GM12892 (cell line): Measurements from ENCODE around the gene ATCAY.
"Not testable (repeated sequence)": the region's sequence is repeated elsewhere in the genome, so short reads cannot be mapped to it uniquely, and the experiment has no call there.

Experiments used
- DNase-seq: peaks from one replicate; pipeline ENCODE4 v3.0.0; 2011; ENCODE audit not compliant: insufficient read length
- FAIRE-seq: peaks from 2 replicates; lab custom pipeline; 2011; peaks lifted over from hg19 to GRCh38; lab: Jason Lieb, UNC
- POLR2A ChIP-seq: IDR thresholded peaks from 2 replicates; pipeline ENCODE4 v1.6.1; 2011; ENCODE audit warnings: low read depth, low read length, control low read depth
- POLR2AphosphoS5 ChIP-seq: IDR thresholded peaks from 2 replicates; pipeline ENCODE4 v1.6.1; 2011; ENCODE audit warnings: low read depth, low read length, control low read depth
- TAF1 ChIP-seq: IDR thresholded peaks from 2 replicates; pipeline ENCODE4 v1.6.1; 2011; ENCODE audit warnings: low read depth, mild to moderate bottlenecking, control low read depth, low read length, borderline replicate concordance

The ATCAY gene

GRCh38 chr19:3862826-3863500 is 17.5 kb upstream of the ATCAY start:
- TF ChIP-seq POLR2A (no peak), POLR2AphosphoS5 (no peak), TAF1 (no peak)
- no peak for DNase-seq

GRCh38 chr19:3863648-3864047 is 16.8 kb upstream of the ATCAY start:
- DNase-seq (no peak), FAIRE-seq (no peak)
- TF ChIP-seq POLR2A (no peak), POLR2AphosphoS5 (no peak), TAF1 (no peak)

More at GRCh38 chr19:3862826-3863500, 17.5 kb upstream of the ATCAY start:
- no peak for FAIRE-seq

GRCh38 chr19:3866910-3867638 is 13.4 kb upstream of the ATCAY start:
- FAIRE-seq (no peak), DNase-seq (no peak)
- TF ChIP-seq POLR2A (no peak), TAF1 (no peak), POLR2AphosphoS5 (no peak)

- FAIRE-seq (no peak), DNase-seq (no peak)
- no peak for TF ChIP-seq POLR2A
- TF ChIP-seq TAF1, result no peak
- TF ChIP-seq POLR2AphosphoS5, result no peak
These were observed 12.3 kb upstream of the ATCAY start for GRCh38 chr19:3867971-3868769.

GRCh38 chr19:3868770-3869456 is 11.6 kb upstream of the ATCAY start, which contains the start of gene ZFR2:
Gene ZFR2 (minus strand): TSS chr19:3869038. CDS start chr19:3869017, 21 bp downstream.
- FAIRE-seq (no peak), DNase-seq (no peak)
- TF ChIP-seq POLR2A, result no peak
- no peak for TF ChIP-seq POLR2AphosphoS5
- no peak for TF ChIP-seq TAF1

- FAIRE-seq (no peak), DNase-seq (no peak)
- TF ChIP-seq POLR2AphosphoS5 (no peak), TAF1 (no peak), POLR2A (no peak)
These were observed 7.3 kb upstream of the ATCAY start for GRCh38 chr19:3873151-3873550.

GRCh38 chr19:3874695-3875094 is 5.8 kb upstream of the ATCAY start:
- not testable (repeated sequence) for DNase-seq, FAIRE-seq

GRCh38 chr19:3879656-3880055 is 829 bp upstream of the ATCAY start:
- no peak for FAIRE-seq
- no peak for DNase-seq
- TF ChIP-seq POLR2A, result no peak
- no peak for TF ChIP-seq POLR2AphosphoS5
- TF ChIP-seq TAF1, result no peak

GRCh38 chr19:3881272-3882040 is 971 bp downstream of the ATCAY start:
- TF ChIP-seq POLR2A, result no peak
- no peak for TF ChIP-seq POLR2AphosphoS5
- TF ChIP-seq TAF1, result no peak
- FAIRE-seq, result no peak

GRCh38 chr19:3882041-3882384 is 1.5 kb downstream of the ATCAY start:
- no peak for DNase-seq
- TF ChIP-seq POLR2A (no peak), POLR2AphosphoS5 (no peak), TAF1 (no peak)
- no peak for FAIRE-seq

More at GRCh38 chr19:3881272-3882040, 971 bp downstream of the ATCAY start:
- no peak for DNase-seq

GRCh38 chr19:3890591-3890990 is 10.1 kb downstream of the ATCAY start:
- no peak for DNase-seq
- no peak for FAIRE-seq
- TF ChIP-seq POLR2AphosphoS5 (no peak), POLR2A (no peak), TAF1 (no peak)
